HG03097 (cell line): ENCODE data around the gene TAS2R42.

ENCODE experiments used
- ATAC-seq: cut with Tn5 transposase; IDR thresholded peaks from one replicate; pipeline ENCODE4 v1.9.1; 2021; ENCODE audit not compliant: unreplicated experiment, low FRiP score

The TAS2R42 gene

DNA sequence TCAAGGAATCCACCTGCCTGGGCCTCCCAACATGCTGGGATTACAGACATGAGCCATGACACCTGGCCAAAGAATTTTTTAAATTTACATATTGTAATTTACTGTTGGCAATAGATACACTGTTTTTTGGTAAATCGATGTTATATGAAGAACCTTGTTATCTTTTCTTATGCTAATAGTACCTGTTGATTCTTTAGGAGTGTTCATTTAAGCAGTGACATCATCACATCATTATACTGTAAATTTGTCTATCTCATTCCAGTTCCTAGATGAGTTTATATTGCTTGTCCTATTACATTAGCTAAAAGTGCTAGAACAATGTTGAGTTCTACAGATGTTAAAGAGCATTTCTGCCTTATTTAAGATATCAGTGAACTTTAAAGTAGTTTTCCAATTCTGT, 39.3 kb downstream of the TAS2R42 start:
- no peak for ATAC-seq

GRCh38 chr12:11144297-11144696, 42.4 kb downstream of the TAS2R42 start:
- ATAC-seq = no peak

DNA sequence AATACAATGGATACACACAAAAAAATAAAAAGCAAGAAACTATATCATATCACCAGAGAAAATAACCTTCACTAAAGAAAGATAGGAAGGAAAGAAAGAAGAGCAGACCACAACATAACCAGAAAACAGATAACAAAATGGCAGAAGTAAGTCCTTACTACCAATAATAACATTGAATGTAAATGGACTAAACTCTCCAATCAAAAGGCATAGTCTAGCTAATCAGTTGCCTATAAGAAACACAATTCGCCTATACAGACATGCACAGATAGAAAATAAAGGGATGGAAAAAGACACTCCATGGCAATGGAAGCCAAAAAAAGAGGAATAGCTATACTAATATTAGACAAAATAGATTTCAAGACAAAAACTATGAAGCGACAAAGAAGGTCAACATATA, 43.4 kb downstream of the TAS2R42 start:
- no peak for ATAC-seq

- ATAC-seq = no peak
Observed at GRCh38 chr12:11136075-11136474, 50.7 kb downstream of the TAS2R42 start.
